ENCODE measurements around the gene FGFBP3.
"Not testable (repeated sequence)": the region's sequence is repeated elsewhere in the genome, so short reads cannot be mapped to it uniquely, and the experiment has no call there.

The FGFBP3 gene

DNA sequence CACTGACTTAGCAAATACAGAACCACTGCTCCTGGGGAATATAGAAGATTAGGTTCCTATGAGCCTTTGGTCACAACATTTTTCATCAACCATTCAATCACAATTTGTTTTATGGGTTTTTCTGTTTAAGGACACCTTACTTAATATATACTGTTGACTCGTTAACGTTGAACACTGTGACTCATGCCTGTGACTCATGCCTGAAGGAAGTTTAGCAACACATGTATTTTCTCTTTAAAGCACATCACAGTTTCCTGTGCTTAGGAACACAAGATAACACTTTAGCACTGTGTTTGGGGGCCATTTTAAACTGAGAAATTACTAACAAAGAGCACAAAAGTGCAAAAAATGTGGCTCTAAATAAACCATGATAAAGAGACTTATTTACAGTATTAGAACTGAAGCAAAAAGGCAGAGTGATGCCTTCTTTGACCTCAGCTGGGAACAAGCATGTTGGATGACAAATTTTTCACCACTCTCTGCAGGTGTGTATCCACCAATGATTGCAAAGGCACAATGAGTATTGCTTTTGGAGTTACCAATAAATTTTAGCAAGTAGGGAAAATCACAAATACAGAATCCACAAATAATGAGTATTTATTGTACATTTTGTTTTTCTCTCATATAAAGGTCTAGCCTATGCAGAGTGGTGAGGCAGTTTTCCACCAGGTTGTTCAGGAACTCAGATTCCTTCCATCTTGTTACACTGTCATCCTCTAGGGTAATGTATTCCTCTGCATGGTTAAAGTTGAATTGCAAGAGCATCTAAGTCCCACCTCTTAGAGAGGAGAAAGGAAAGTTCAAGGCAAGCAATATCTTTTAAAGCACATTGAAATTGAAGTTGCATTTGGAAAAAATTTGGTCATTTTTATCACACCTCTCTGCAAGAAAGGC, 7.3 kb downstream of the FGFBP3 start:
- DNase-seq (ENCODE audit: low read depth), result no peak

DNA sequence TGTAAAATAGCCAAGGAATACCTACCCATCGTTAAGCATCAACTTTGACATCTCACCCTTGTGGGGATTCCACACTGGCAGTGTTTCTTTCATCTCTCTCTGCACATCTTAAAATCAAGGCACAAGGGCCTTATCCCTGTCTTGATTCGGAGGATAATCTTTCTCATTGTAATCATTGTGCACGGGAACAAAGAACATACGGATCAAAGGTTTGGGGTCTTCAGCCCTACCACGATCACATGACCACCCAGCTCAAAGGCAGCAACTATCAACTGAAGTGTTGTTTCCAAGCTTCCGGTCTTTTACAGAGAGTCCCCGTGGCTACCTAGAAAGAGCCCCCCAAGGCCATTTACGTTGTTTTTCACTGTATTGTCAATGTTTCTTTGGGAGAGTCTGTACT, 11.9 kb downstream of the FGFBP3 start:
- no peak for DNase-seq (ENCODE audit: low read depth)

GRCh38 chr10:91896212-91896756, 13.0 kb downstream of the FGFBP3 start:
- no peak for DNase-seq (ENCODE audit: low read depth)

- DNase-seq (ENCODE audit: low read depth), result not testable (repeated sequence)
These were observed 15.0 kb downstream of the FGFBP3 start for GRCh38 chr10:91894261-91894685.

DNA sequence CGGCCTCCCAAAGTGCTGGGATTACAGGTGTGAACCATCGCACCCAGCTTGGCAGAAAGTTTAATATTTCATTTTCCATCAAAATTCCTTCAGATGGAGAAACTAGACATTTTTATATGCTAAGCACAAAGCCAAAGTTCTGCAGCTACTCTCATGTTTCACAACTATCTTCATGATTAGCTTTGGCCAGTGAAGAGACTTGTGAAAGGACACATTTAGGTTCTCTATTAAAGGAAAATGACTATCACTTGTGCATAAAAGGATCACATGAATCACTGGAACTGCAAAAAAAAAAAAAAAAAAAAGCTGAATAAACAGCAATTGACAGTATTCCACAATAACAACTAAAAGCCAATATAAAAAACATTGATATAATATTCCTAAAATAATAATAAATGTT, 16.2 kb downstream of the FGFBP3 start:
- DNase-seq (ENCODE audit: low read depth), result no peak

DNA sequence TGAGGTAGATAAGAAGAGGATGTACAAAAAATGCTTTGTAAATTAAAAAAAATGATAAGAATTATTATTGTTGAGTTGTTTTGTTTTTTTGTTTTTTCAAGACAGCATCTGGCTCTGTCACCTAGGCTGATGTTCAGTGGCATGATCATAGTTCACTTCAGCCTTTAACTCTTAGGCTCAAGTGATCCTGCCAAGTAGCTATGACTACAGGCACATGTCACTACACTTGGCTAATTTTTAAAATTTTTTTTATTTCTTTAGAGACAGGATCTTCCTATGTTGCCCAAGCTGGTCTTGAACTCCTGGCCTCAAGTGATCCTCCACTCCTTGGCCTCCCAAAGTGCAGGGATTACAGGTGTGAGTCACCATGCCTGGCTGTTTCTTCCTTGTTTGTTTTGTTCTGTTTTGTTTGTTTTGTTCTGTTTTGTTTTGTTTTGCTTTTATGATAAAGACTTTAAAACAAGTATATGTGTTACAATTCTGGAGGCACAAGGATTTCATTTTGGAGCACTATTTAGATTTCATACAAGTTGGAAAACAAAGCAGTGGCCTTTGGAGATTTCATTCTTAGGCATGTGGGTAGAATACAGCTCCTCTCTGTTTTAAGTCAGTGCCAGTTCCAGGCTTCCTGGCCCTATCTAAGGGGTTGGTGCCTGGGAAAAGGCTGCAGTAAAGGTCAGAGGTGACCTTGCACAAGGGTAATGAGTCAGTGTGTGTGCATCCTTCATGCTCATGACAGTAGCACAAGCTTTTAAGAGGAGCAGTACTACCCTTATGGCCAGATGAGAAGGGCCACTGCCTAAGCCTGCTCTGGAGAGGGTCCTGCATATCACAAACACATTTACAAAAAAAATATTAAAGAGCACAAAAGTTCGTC, 17.9 kb downstream of the FGFBP3 start:
- no peak for DNase-seq (ENCODE audit: low read depth)

GRCh38 chr10:91887272-91888076, 21.8 kb downstream of the FGFBP3 start:
- DNase-seq (ENCODE audit: low read depth), result no peak

GRCh38 chr10:91886954-91887271, 22.4 kb downstream of the FGFBP3 start:
- no peak for DNase-seq (ENCODE audit: low read depth)

DNA sequence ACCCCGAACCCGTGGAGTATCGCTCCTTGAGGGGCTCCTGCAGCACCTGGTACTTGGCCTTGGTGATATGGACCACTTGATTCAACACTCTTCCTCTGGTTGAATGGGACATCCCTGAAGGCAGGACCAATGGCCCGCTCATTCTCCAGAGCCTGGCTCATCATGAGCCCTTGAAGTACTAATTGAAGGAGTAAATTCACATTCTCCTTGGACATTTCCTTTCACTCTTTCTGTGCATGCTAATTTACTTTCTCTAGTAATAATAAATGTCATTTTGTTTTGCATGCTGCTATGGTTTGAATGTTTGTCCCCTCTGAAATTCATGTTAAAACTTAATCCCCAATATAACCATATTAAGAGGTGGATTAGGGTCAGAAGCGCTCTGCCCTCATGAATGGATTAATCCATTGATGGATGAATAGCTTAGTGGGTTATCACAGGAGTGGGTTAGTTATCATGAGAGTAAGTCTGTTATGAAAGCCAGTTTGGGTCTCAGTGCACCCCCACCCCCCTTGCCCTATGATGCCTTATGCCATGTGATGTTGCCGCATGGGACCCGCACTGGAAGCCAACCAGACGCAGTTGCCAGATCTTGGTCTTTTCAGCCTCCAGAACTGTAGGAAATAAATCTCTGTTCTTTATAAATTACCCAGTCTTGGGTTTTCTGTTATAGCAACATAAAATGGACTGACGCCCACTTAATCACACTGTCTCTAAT, 23.8 kb downstream of the FGFBP3 start:
- no peak for DNase-seq (ENCODE audit: low read depth)

GRCh38 chr10:91884536-91884935, 24.8 kb downstream of the FGFBP3 start:
- no peak for DNase-seq (ENCODE audit: low read depth)

- no peak for DNase-seq (ENCODE audit: low read depth)
These were observed 25.5 kb downstream of the FGFBP3 start for GRCh38 chr10:91883549-91884444.

- DNase-seq (ENCODE audit: low read depth), result no peak
These were observed 29.0 kb downstream of the FGFBP3 start for GRCh38 chr10:91880310-91880709.

DNA sequence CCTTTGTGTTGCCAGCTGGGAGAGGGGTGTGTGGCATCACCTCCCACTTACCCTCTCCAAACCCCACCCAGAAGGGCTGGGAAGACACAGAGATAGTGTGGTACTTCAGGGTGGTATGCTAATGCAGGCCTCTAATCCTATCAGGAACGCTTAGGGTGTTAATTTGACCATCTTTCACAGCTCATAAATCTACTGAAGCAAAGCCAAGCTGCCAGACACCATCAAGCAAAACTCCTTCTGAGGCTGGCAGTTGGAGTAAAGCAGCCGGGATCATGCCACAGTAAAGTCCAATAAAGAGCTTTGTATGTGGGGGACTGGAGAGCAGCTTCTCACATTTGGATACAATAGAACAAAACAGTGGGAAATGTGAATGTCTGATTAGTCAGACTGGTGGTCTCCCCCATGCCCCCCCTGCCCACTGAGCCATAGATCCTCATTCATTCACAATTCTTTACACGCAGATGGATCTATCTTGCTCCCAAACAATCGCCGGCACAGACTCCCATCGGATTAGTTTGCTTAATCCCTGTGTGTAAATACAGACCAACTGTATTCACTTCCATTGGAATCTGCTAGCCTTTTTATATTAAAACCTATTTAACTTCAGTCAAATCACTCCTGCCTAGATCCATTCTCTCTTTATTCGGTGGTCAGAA, 29.6 kb downstream of the FGFBP3 start:
- no peak for DNase-seq (ENCODE audit: low read depth)

- no peak for DNase-seq (ENCODE audit: low read depth)
These were observed 33.5 kb downstream of the FGFBP3 start for GRCh38 chr10:91875779-91876178.

GRCh38 chr10:91875156-91875555, 34.1 kb downstream of the FGFBP3 start:
- no peak for DNase-seq (ENCODE audit: low read depth)

GRCh38 chr10:91865562-91866081, 43.7 kb downstream of the FGFBP3 start:
- no peak for DNase-seq (ENCODE audit: low read depth)

DNA sequence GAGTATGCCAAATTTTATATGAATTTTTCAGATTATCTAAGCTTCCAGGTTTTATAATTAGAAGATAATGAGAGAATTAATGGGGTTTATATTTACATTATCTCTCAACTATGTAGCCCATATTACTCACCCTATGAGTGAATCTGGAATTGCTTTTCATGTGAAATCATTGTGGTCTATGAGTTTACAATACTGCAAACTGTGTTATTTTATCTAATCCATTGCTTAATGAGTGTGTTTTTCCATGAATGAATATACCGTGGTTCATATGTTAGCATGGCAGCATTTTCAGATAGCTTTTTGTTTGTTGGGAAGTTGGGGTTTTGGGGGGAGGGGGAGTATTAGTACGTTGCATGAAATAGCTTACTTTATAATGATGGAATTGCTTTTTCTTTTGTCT, 44.5 kb downstream of the FGFBP3 start:
- DNase-seq (ENCODE audit: low read depth), result no peak

- DNase-seq (ENCODE audit: low read depth), result no peak
These were observed 45.2 kb downstream of the FGFBP3 start for GRCh38 chr10:91864099-91864498.

DNA sequence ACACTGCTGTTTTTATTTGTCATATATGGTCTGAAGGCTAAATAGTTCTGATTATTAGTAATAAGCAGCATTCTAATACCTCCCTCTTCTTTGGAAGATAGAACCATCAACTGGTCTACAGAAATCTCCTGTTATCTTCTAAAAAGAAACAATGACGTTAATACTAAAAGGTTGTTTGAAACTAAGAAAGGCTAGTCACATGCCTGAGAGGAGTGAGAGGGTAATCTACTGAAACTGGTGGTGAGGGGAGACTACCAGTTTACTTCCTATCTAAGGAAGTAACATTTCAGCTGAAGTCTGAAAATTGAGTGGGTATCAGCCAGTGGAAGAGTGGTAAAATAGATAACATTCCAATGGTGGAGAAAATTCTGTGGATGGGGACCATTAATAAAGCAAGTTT, 48.4 kb downstream of the FGFBP3 start:
- DNase-seq (ENCODE audit: low read depth), result no peak

GRCh38 chr10:91856637-91857036, 52.6 kb downstream of the FGFBP3 start:
- DNase-seq (ENCODE audit: low read depth), result no peak

Data from activated T-helper 1 cell treated with Interleukin-2 at 50 U/mL for 16 hours (primary cell).